HG02678 (cell line): ENCODE data around the gene C6orf163.
A peak's percentile ranks its signal among the peaks of the same experiment; 100 is the strongest.

Experiments
- ATAC-seq: cut with Tn5 transposase; IDR thresholded peaks from one replicate; pipeline ENCODE4 v1.9.1; 2021; ENCODE audit warnings: mild to moderate bottlenecking, moderate library complexity; ENCODE audit not compliant: unreplicated experiment

The C6orf163 gene

GRCh38 chr6:87356181-87356580, 11.6 kb downstream of the C6orf163 start:
- no peak for ATAC-seq

GRCh38 chr6:87357479-87358196, 13.0 kb downstream of the C6orf163 start:
- ATAC-seq, result no peak

GRCh38 chr6:87364602-87365252, 20.1 kb downstream of the C6orf163 start:
- ATAC-seq, result no peak

- ATAC-seq, result no peak
Observed at GRCh38 chr6:87366072-87366827, 21.6 kb downstream of the C6orf163 start.

GRCh38 chr6:87366899-87367298, 22.3 kb downstream of the C6orf163 start:
- ATAC-seq, result no peak

DNA sequence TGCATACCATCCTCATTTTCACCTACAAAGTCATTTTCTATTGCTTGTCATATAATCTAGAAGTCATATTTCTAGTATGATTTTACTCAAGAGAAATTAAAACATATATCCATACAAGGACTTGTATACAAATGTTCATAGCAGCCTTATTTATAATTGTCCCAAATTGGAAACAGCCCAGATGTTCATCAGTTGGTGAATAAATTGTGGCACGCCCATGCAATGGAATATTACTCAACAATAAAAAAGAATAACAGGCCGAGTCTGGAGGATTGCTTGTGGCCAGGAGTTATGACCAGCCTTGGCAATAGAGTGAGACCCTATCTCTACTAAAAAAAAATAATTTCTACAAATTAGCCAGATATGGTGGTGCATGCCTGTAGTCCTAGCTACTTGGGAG, 28.8 kb downstream of the C6orf163 start:
- no peak for ATAC-seq

GRCh38 chr6:87375315-87375714, 30.7 kb downstream of the C6orf163 start:
- no peak for ATAC-seq

GRCh38 chr6:87376643-87377042, 32.0 kb downstream of the C6orf163 start:
- no peak for ATAC-seq

GRCh38 chr6:87378947-87379346, 34.3 kb downstream of the C6orf163 start:
- no peak for ATAC-seq

DNA sequence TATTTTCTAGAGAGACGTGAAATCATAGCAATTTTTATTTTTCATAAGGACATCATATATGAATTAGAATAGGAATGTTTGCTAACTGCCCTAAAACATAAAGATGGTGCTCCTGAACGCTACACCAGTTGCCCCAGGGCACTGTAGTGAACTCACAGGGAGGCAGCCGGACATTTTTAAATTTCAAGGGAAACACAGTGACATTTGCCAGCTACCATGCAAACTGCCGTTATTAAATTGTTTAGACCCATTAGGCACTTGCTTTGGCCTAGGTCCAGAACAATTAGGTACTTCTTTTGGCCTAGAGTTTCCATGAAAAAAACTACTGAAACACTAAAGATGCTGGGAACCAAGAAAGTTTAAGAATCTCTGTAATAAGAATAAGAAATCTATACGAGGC, 38.2 kb downstream of the C6orf163 start:
- no peak for ATAC-seq

DNA sequence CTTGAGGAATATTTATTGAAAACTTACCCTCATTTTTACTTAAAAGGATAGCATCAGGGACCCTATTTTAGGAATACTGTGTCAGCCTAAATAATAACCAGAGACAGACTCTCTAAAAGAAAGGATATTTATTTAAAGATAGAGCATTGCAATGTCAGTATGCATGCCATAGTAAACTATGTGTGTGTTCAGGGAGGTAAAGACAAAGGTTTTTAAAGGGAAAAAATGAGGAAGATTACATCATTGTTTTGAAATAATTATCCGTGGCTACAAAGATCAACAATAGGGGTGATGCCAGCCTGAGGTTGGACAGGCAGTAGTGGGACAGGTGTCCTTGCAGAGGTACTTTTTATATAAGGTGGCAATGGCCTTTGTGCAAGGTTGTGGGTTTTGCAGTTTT, 39.4 kb downstream of the C6orf163 start:
- no peak for ATAC-seq

- no peak for ATAC-seq
Observed at GRCh38 chr6:87384449-87384848, 39.8 kb downstream of the C6orf163 start.

- peak; percentile 49 for ATAC-seq
Observed at GRCh38 chr6:87391334-87391733, 46.7 kb downstream of the C6orf163 start.

- peak; percentile 81 for ATAC-seq
Observed at GRCh38 chr6:87393026-87393622, 48.5 kb downstream of the C6orf163 start.

- ATAC-seq, result no peak
Observed at GRCh38 chr6:87395431-87395830, 50.8 kb downstream of the C6orf163 start.

- no peak for ATAC-seq
Observed at GRCh38 chr6:87396595-87397392, 52.2 kb downstream of the C6orf163 start.

DNA sequence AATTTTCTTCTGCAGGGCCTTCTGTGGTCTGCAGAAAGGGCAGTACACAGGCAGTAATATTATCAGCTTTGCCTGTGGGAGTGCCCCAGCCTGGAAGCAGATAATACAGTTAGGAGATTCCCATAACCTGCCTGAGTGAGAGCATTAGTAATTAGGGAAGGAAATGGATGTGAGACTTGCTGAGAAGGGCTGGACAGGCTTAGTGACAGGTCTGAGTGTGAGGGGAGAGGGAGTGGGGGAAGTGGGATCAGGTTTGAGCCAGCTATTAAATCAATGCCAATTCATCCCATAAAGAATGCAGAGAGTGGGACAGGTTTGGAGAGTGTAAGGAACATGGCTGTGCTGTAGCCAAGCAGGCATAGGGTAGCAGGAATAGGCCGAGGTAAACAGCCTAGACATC, 53.0 kb downstream of the C6orf163 start:
- ATAC-seq, result no peak

DNA sequence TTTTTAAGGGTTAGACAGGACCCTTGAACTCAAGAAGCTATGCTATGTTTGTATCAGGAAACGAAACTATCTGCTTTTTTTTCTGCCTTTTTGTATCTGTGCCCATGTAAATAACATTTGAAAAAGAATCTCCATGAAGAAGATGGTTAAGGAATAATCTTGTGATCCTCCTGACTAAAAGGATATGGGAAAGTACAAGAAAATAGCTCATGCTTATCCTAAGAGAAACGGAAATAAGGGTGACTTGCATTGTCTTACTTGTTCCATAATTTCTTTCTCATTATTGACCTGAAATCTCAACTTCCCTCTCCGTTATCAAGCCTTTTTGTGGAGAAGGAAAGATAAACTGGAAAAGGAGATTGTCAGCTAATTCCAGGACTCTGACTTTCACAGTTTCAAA, 57.2 kb downstream of the C6orf163 start:
- ATAC-seq, result no peak

DNA sequence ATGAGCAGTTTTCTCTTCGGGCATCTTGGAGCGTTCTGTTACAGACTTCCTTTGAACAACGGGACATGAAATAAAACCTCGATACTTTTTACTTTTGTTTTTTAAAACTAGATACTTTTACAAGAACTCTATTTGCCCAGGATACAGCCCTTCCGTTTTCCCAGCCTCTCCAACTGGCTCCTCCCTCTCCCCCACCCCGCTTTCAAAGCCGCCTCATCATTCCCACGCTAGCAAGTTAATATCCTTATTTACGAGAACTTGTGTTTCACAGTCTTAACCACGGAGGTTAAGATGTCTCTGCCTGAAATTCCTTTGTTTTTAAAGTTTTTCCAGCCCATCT, 62.9 kb downstream of the C6orf163 start:
- peak; percentile 12 for ATAC-seq

DNA sequence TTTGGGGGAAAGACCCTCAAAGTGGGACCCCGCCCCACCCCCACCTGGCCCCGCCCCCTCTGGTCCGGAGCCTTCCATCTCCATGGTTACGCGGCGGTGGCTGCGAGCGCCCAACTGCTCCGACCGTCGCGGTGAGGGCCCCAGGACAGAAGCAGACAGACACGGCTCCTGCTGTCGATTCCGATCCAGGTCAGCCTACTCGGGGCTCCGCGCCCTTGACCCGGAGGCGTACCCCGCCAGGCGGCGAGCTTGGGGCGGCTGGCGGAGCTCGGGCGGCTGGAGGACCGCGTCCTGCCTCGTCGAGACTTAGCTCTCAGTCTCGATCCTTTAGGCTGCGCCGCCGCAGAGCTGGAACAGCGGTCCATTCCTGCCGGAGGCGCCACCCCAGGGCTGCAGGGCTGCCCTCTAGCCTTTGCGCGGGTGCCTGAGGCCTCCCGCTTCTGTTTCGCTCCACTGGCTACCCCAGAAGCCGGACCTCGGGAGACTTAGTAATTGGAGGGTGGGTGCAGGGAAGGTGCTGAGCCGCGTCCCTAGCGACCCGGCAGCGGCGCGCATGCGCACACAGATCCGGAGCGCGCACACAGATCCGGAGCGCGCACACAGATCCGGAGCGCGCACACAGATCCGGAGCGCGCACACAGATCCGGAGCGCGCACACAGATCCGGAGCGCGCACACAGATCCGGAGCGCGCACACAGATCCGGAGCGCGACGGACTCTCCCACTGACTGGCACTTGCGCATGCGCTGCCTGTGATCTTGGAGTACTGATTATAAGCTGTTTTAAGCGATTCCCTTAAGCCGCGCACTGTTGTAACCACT, 63.5 kb downstream of the C6orf163 start, which contains the start of gene CFAP206:
Gene CFAP206, plus strand, starts transcription at position 72 of the 820 bp plus-strand sequence. CDS start 1,868 bp downstream, outside the sequence.
- peak; percentile 81 for ATAC-seq
